Immature natural killer cell (primary cell): Measurements from ENCODE around the gene ETV2. TPM values are rescaled to one million over a fixed set of nuclear protein-coding genes. Genes with fewer than 3 reads are reported as not detected.
"Not testable (repeated sequence)": the region's sequence is repeated elsewhere in the genome, so short reads cannot be mapped to it uniquely, and the experiment has no call there.

Experiments
- DNase-seq, 3 donors: peaks; one replicate each; pipeline ENCODE4 v3.0.0; 2022; ENCODE audit warnings: mixed read lengths in 1 of 3
- H3K27ac Mint-ChIP-seq, 6 donors: one replicate each; pipeline ENCODE4 v1.8.0; 2020; ENCODE audit warnings: mixed read lengths in 6 of 6, mild to moderate bottlenecking in 5 of 6, inconsistent platforms in 4 of 6, moderate library complexity in 3 of 6
- H3K27me3 Mint-ChIP-seq, 3 donors: one replicate each; pipeline ENCODE4 v1.8.0; 2020 to 2021; ENCODE audit warnings: low read depth in 3 of 3, mild to moderate bottlenecking in 3 of 3, mixed read lengths in 3 of 3, moderate library complexity in 3 of 3, inconsistent platforms in 1 of 3
- H3K36me3 Mint-ChIP-seq, 3 donors: one replicate each; pipeline ENCODE4 v1.8.0; 2020; ENCODE audit warnings: mixed read lengths in 3 of 3, inconsistent platforms in 2 of 3, mild to moderate bottlenecking in 2 of 3
- H3K4me1 Mint-ChIP-seq, 2 donors: one replicate each; pipeline ENCODE4 v1.8.0; 2020; ENCODE audit warnings: inconsistent platforms in 2 of 2, mild to moderate bottlenecking in 2 of 2, mixed read lengths in 2 of 2, moderate library complexity in 1 of 2
- H3K4me3 Mint-ChIP-seq, 5 donors: one replicate each; pipeline ENCODE4 v1.8.0; 2020; ENCODE audit warnings: mild to moderate bottlenecking in 5 of 5, mixed read lengths in 5 of 5, inconsistent platforms in 3 of 5, moderate library complexity in 3 of 5
- H3K9me3 Mint-ChIP-seq, 6 donors: one replicate each; pipeline ENCODE4 v1.8.0; 2020; ENCODE audit warnings: mild to moderate bottlenecking in 6 of 6, mixed read lengths in 6 of 6, inconsistent platforms in 4 of 6, moderate library complexity in 3 of 6
- polyA plus RNA-seq, 3 donors: library from polyadenylated mRNA; unstranded; fragments of 300-500 nt; fragmentation: Illumina TruSeq; gene quantifications; one replicate each; pipeline ENCODE4 v1.2.3, GENCODE V29; 2021

Gene ETV2, protein sequence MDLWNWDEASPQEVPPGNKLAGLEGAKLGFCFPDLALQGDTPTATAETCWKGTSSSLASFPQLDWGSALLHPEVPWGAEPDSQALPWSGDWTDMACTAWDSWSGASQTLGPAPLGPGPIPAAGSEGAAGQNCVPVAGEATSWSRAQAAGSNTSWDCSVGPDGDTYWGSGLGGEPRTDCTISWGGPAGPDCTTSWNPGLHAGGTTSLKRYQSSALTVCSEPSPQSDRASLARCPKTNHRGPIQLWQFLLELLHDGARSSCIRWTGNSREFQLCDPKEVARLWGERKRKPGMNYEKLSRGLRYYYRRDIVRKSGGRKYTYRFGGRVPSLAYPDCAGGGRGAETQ
- polyA plus RNA-seq, result under 1 TPM; 0.55 to 0.79 (median 0.68) TPM

DNA sequence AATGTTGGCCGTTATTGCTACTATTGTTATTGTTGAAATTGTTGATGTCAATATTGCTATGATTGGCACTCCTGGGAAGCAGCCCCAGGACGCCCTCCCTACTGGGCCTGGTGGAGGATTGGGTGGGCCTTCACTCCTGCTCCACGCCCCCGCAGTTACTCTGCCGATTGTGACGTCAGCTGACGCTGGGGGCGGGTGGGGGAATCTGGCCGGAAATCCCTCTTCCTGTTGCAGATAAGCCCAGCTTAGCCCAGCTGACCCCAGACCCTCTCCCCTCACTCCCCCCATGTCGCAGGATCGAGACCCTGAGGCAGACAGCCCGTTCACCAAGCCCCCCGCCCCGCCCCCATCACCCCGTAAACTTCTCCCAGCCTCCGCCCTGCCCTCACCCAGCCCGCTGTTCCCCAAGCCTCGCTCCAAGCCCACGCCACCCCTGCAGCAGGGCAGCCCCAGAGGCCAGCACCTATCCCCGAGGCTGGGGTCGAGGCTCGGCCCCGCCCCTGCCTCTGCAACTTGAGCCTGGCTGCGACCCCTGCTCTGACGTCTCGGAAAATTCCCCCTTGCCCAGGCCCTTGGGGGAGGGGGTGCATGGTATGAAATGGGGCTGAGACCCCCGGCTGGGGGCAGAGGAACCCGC is at the start of gene ETV2:
Gene ETV2 (plus strand): TSS at position 231 of the 637 bp plus-strand sequence. CDS start 716 bp downstream, outside the sequence.
- Mint-ChIP-seq H3K9me3 (no peaks in the 10 kb centered on the region), H3K4me3 (peak within 1 kb of the TSS; percentile 38 to 72 (median 55)), H3K27me3 (peaks cover 0 to 2% (median 0%) of the 10 kb centered on the region in 3 donors), H3K36me3 (peaks cover 0 to 2% (median 0%) of the 10 kb centered on the region in 3 donors), H3K4me1 (peaks cover 16 to 27% of the 10 kb centered on the region in 2 donors), H3K27ac (peak within 1 kb of the TSS in 4 of 6 donors; percentile 35 to 71 (median 56))
- peak; percentile 31 to 47 (median 43) for DNase-seq

DNA sequence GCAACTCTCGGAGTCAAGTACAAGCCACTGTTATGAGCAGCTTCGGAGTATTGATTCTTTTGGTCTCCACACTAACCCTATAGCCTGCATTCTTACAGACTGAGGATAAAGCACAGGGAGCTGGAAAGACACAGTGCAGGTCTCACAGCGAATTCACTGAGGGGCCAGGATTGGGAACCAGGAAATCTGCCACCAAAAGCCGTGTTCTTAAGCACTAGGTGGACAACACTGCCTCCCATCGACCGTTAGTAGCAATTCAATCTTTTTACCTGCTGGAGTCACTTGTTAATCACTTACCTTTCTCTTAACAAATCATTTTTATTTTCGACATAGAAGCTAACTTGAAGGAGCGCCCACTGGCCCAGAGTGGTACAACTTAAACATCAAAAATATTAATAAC is 49.3 kb upstream of the ETV2 start:
- Mint-ChIP-seq H3K27me3 (peaks cover 2 to 4% (median 2%) of the 10 kb centered on the region in 3 donors), H3K9me3 (no peaks in the 10 kb centered on the region), H3K4me1 (no peaks in the 10 kb centered on the region), H3K36me3 (no peaks in the 10 kb centered on the region), H3K4me3 (no peak overlapping the region), H3K27ac (no peak overlapping the region)
- DNase-seq, result peak in 2 of 3 donors; percentile 12 to 23

DNA sequence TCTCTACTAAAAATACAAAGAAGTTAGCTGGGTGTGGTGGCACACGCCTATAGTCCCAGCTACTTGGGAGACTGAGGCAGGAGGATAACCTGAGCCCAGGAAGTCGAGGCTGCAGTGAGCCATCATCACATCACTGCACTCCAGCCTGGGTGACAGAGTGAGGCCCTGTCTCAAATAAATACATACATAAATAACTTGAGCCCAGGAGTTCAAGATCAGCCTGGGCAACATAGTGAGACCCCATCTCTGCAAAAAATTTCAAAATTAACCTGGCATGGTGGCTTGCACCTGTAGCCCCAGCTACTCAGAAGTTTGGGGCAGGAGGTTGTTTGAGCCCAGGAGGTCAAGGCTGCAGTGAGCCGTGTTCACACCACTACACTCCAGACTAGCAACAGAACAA is 46.5 kb upstream of the ETV2 start:
- DNase-seq, H3K4me3 Mint-ChIP-seq, H3K4me1 Mint-ChIP-seq, H3K36me3 Mint-ChIP-seq, H3K27me3 Mint-ChIP-seq, H3K27ac Mint-ChIP-seq, H3K9me3 Mint-ChIP-seq: not testable (repeated sequence)

DNA sequence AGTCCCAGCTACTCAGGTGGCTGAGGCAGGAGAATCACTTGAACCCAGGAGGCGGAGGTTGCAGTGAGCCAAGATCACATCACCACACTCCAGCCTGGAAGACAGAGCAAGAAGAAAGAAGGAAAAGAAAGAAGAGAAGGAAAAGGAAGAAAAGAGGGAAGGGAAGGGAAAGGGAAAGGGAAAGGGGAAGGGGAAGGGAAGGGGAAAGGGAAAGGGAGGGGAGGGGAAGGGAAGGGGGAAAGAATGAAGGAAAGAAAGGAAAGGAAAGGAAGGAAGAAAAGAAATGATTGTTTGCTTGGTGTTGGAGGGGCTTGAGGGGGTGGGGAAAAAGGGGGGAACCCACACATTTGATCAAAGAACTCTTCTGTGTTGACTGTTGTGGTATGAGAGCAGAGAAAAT is 45.6 kb upstream of the ETV2 start:
- no peak for DNase-seq
- H3K36me3 Mint-ChIP-seq, result no peaks in the 10 kb centered on the region
- H3K27me3 Mint-ChIP-seq, result peaks cover 2 to 11% (median 6%) of the 10 kb centered on the region in 3 donors
- H3K27ac Mint-ChIP-seq, result no peak overlapping the region
- no peaks in the 10 kb centered on the region for H3K4me1 Mint-ChIP-seq
- no peak overlapping the region for H3K4me3 Mint-ChIP-seq
- no peaks in the 10 kb centered on the region for H3K9me3 Mint-ChIP-seq

DNA sequence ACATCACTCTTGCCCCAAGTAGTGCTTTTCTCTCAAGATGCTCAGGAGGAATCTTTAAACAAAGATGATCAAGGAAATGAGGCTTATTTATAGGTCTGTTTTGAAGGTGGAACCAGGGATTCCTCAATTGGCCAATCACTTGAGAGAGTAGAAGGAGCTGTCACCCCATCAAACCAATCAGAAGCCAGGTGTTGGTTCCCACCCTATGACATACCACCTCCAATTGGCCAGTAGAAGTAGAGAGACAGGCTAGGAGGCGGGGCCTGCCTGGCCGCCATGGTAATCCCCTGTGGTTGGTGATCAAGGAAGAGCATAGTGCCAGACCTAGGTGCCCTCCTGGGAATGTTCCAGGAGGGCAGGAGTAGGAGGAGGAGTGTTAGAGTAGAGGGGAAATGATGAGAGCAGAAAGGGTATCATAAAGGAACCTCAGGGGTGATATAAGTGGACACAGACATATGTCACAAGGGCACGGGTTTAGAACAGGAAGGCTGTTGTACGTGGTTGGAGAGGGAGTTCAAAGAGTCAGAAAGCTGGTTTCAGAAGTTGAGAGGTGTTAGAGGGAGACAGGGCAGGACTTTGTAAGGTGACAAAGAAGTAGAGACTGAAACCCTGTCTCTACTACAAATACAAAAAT is 45.1 kb upstream of the ETV2 start:
- H3K4me3 Mint-ChIP-seq, result no peak overlapping the region
- no peaks in the 10 kb centered on the region for H3K36me3 Mint-ChIP-seq
- H3K4me1 Mint-ChIP-seq, result no peaks in the 10 kb centered on the region
- peaks cover 2 to 11% (median 6%) of the 10 kb centered on the region in 3 donors for H3K27me3 Mint-ChIP-seq
- H3K27ac Mint-ChIP-seq, result peak overlapping the region in 1 of 6 donors; percentile 6
- peak in 1 of 3 donors; percentile 12 for DNase-seq
- no peaks in the 10 kb centered on the region for H3K9me3 Mint-ChIP-seq

DNA sequence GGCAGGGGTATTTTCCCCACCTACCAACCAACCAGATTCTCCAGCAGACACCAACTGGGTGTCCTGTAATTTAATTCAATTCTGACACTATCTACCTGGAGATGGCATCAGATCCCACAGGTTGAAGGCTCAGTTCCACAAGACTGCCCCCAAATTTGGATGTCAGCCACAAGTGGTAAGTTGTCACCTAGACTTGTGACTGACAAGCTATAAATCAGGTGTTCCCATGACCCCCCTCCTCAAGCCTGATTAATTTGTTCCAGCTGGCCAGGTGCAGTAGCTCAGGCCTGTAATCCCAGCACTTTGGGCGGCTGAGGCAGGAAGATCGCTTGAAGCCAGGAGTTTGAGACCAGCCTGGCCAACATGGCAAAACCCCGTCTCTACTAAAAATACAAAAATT is 39.6 kb upstream of the ETV2 start:
- H3K27ac Mint-ChIP-seq, result no peak overlapping the region

DNA sequence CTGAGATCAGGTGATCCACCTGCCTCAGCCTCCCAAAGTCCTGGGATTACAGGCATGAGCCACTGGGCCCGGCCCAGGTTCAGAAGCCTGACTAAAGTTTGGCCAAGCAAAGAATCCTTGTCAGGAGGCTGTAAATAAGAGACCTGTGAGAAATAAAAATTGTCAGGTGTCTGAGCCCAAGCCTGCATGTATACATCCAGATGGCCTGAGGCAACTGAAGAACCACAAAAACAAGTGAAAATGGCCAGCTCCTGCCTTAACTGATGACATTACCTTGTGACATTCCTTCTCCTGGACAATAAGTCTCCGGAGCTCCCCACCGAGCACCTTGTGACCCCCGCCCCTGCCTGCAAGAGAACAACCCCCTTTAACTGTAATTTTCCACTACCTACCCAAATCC is 37.1 kb upstream of the ETV2 start:
- not testable (repeated sequence) for H3K9me3 Mint-ChIP-seq, H3K4me3 Mint-ChIP-seq, H3K36me3 Mint-ChIP-seq, H3K27ac Mint-ChIP-seq, H3K4me1 Mint-ChIP-seq, DNase-seq
- peaks cover 1 to 10% (median 8%) of the 10 kb centered on the region in 3 donors for H3K27me3 Mint-ChIP-seq

More for the DNA sequence above, 39.6 kb upstream of the ETV2 start:
- no peak for DNase-seq
- Mint-ChIP-seq H3K36me3 (peaks cover 0 to 4% (median 0%) of the 10 kb centered on the region in 3 donors), H3K4me3 (no peak overlapping the region), H3K27me3 (peaks cover under 1 to 12% (median 9%) of the 10 kb centered on the region in 3 donors), H3K9me3 (no peaks in the 10 kb centered on the region), H3K4me1 (no peaks in the 10 kb centered on the region)

DNA sequence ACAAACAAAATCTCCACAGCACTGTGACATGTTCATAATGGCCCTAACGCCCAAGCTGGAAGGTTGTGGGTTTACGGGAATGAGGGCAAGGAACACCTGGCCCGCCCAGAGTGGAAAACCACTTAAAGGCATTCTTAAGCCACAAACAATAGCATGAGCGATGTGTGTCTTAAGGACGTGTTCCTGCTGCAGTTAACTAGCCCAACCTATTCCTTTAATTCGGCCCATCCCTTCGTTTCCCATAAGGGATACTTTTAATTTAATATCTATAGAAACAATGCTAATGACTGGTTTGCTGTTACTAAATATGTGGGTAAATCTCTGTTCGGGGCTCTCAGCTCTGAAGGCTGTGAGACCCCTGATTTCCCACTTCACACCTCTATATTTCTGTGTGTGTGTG is 34.4 kb upstream of the ETV2 start:
- H3K27ac Mint-ChIP-seq, H3K4me1 Mint-ChIP-seq, H3K27me3 Mint-ChIP-seq, DNase-seq, H3K9me3 Mint-ChIP-seq, H3K4me3 Mint-ChIP-seq, H3K36me3 Mint-ChIP-seq: not testable (repeated sequence)

DNA sequence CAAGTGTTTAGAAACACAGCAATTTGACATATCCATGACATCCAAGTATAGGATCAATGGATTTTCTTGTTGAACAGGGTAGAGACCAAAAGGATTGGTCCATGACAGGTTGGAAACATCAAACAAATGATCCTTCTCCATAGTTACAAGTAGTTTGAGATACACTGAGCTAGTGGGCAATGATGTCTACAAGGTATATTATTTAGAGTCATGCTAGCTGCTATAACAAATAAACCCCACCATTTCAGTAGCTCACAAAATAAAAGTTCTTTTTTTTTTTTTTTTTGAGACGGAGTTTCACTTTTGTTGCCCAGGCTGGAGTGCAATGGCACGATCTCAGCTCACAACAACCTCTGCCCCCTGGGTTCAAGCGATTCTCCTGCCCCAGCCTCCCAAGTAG is 33.9 kb upstream of the ETV2 start:
- no peak overlapping the region for H3K4me3 Mint-ChIP-seq
- no peak overlapping the region for H3K27ac Mint-ChIP-seq
- peaks cover 0 to 6% (median 2%) of the 10 kb centered on the region in 6 donors for H3K9me3 Mint-ChIP-seq

DNA sequence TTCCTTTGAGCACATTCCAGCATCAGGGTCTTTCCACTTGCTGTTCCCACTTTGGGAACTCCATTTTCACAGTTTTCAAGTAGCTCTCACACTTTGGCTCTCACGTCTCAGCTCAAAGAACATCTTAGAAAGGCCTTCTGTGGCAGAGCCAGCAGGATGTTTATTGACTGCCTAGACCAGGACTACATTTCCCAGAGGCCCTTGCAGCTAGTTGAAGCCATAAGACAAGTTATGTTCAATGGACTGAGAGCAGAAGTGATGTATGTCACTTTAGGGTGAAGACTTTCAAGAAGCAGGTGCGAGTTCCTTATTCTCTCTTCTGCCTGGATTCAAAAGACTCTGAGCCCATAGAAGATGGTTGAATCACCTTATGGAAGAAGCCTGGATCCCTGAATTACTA is 33.3 kb upstream of the ETV2 start:
- Mint-ChIP-seq H3K4me1 (peaks cover 12% of the 10 kb centered on the region in 2 donors), H3K4me3 (no peak overlapping the region), H3K27me3 (peaks cover 6 to 7% (median 6%) of the 10 kb centered on the region in 3 donors), H3K27ac (no peak overlapping the region), H3K9me3 (peaks cover 0 to 6% (median 2%) of the 10 kb centered on the region in 6 donors), H3K36me3 (peaks cover 0 to 3% (median 0%) of the 10 kb centered on the region in 3 donors)
- no peak for DNase-seq

More for the DNA sequence above, 33.9 kb upstream of the ETV2 start:
- DNase-seq, result no peak
- H3K36me3 Mint-ChIP-seq, result peaks cover 0 to 4% (median 0%) of the 10 kb centered on the region in 3 donors
- peaks cover 7 to 11% of the 10 kb centered on the region in 2 donors for H3K4me1 Mint-ChIP-seq
- H3K27me3 Mint-ChIP-seq, result peaks cover 6 to 9% (median 6%) of the 10 kb centered on the region in 3 donors

DNA sequence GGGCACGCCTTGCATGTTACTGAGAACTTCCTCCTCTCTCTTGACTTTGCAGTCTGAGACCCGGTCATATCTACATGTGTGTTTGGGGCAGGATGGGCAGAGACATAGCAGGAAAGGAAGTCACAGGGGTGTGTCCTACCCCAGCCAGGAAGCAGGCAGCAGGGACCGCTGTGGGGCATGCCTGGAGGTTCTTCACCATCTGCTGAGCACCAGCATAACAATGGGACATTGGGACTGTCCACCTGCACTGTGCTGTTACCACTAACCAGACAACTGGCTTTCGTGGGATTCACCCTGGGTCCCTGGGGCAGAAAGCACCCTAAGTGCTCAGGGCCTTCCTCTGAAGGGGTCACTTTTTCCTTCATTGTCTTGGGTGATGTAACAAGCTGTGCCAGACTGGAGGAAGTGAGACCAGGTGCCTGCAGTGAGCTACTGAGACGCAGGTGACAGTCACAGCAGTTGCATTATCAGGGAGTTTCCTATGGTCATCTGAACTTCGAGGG is 31.6 kb upstream of the ETV2 start:
- peaks cover 0 to 4% (median 0%) of the 10 kb centered on the region in 3 donors for H3K36me3 Mint-ChIP-seq
- peaks cover 12 to 17% of the 10 kb centered on the region in 2 donors for H3K4me1 Mint-ChIP-seq
- no peak overlapping the region for H3K4me3 Mint-ChIP-seq

DNA sequence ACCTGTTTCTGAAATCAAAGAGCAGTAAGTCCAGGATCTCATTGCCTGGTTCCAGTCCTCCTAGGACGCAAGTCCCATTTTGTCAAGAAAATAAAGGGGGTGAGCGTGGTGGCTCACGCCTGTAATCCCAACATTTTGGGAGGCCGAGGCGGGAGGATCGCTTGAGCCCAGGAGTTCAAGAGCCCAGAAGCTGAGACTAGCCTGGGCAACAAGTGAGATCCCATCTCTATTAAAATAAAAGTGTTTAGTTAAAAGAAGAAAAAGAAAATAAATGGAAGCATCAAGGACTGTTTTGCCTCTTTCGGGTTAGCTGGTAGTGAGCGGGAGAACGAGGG is 29.4 kb upstream of the ETV2 start:
- Mint-ChIP-seq H3K36me3 (peaks cover 5 to 8% (median 7%) of the 10 kb centered on the region in 3 donors), H3K27me3 (peaks cover 3 to 6% (median 3%) of the 10 kb centered on the region in 3 donors), H3K27ac (peak overlapping the region; percentile 64 to 89 (median 88)), H3K4me3 (peak overlapping the region; percentile 83 to 92 (median 87)), H3K9me3 (peaks cover 0 to 6% (median 2%) of the 10 kb centered on the region in 6 donors), H3K4me1 (peaks cover 12 to 17% of the 10 kb centered on the region in 2 donors)
- no peak for DNase-seq

More for the DNA sequence above, 31.6 kb upstream of the ETV2 start:
- no peak overlapping the region for H3K27ac Mint-ChIP-seq
- H3K9me3 Mint-ChIP-seq, result peaks cover 0 to 6% (median 2%) of the 10 kb centered on the region in 6 donors
- no peak for DNase-seq
- peaks cover 3 to 6% (median 6%) of the 10 kb centered on the region in 3 donors for H3K27me3 Mint-ChIP-seq

DNA sequence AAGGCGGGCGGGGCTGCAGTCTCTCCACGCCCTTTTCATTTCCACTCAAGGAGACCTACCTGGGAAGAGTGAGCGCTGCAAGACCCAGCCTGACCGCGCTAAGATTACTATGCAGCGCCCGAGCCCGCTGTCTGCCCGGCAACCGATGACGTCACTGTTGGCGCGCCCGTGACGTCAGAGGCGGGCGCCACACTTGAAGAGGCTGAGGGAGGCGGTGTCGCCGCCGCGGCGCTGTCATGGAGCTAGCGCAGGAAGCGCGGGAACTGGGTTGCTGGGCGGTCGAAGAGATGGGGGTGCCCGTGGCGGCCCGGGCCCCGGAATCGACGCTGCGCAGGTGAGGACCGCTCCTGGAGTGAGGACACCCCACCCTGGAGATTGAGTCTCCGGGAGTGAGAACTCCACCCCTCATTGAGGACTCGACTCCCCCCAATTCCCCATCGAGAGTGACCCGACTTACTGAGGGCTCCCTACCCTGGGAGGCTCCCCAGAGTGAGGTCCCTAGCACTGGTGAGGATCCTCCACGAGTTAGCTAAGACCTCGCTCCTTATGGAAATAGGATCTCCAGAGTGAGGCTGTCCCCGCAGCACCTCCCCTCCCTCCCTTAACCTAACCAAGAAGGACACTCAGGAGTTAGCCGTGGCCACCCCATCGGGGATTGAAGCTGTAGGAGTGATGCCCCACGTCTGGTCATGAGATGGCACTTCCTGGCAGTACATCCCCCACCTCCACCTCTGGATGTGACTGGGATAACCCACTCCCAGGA is 28.8 kb upstream of the ETV2 start, which contains the start of gene HAUS5:
Gene HAUS5 (plus strand): TSS at position 177 of the 763 bp plus-strand sequence. CDS start 60 bp downstream, at position 237.
- peaks cover 5 to 8% (median 7%) of the 10 kb centered on the region in 3 donors for H3K36me3 Mint-ChIP-seq
- DNase-seq, result peak; percentile 93 to 95 (median 95)
- peak within 1 kb of the TSS; percentile 83 to 92 (median 87) for H3K4me3 Mint-ChIP-seq
- H3K27me3 Mint-ChIP-seq, result peaks cover 3 to 6% (median 3%) of the 10 kb centered on the region in 3 donors
- peaks cover 0 to 6% (median 2%) of the 10 kb centered on the region in 6 donors for H3K9me3 Mint-ChIP-seq
- peak within 1 kb of the TSS; percentile 64 to 89 (median 88) for H3K27ac Mint-ChIP-seq
- H3K4me1 Mint-ChIP-seq, result peaks cover 12 to 17% of the 10 kb centered on the region in 2 donors
